Vagina (tissue), 2 donors: Measurements from ENCODE around the gene HEBP2. TPM values are rescaled to one million over a fixed set of nuclear protein-coding genes. Genes with fewer than 3 reads are reported as not detected.

Source experiments
- DNase-seq, 2 donors: peaks; one replicate each; pipeline ENCODE4 v3.0.0-alpha.2; 2017; ENCODE audit errors: extremely low spot score in 2 of 2
- H3K27ac ChIP-seq: fragments of 200-600 bp; sonication (generic); one replicate; pipeline ENCODE4 v1.5.1; 2019
- H3K27me3 ChIP-seq: fragments of 200-600 bp; sonication (generic); one replicate; pipeline ENCODE4 v1.5.1; 2019
- H3K36me3 ChIP-seq, 2 donors: fragments of 200-600 bp; sonication (generic); one replicate each; pipeline ENCODE4 v1.5.1; 2017 to 2019
- H3K4me1 ChIP-seq: fragments of 200-600 bp; sonication (generic); one replicate; pipeline ENCODE4 v1.5.1; 2019
- H3K4me3 ChIP-seq, 2 donors: fragments of 200-600 bp; sonication (generic); 1 replicate in 1 of 2; 2 replicates in 1 of 2; pipeline ENCODE4 v1.5.1; 2016 to 2019
- H3K9me3 ChIP-seq: fragments of 200-600 bp; sonication (generic); one replicate; pipeline ENCODE4 v1.5.1; 2019
- POLR2A ChIP-seq, 2 donors: fragments of 450-650 bp; IDR thresholded peaks; one replicate each; pipeline ENCODE4 v1.6.1; 2017; ENCODE audit warnings: antibody characterized with exemption in 2 of 2, mild to moderate bottlenecking in 2 of 2, moderate library complexity in 2 of 2
- POLR2AphosphoS5 ChIP-seq, 2 donors: sonication (generic); formaldehyde crosslinking; IDR thresholded peaks; one replicate each; pipeline ENCODE4 v1.9.0; 2017; ENCODE audit warnings: antibody characterized with exemption in 2 of 2, mild to moderate bottlenecking in 2 of 2, low read depth in 1 of 2; ENCODE audit not compliant: insufficient read depth in 1 of 2
- intact Hi-C: fragments of 100-400 bp; cut with DNase I; formaldehyde crosslinking; loops from one replicate; pipeline ENCODE4 v1.15.1; 2023
- total RNA-seq: library from RNA; depleted of rRNA; stranded (reverse); fragments of >200 nt; gene quantifications from one replicate; pipeline ENCODE4 v1.2.3, GENCODE V29; 2016
- TF ChIP-seq, protein P1 (sequence below), 3 experiments: fragments of 450-650 bp in 2 of 3; fragments of 200-600 bp in 1 of 3; sonication (generic) in 1 of 3; IDR thresholded peaks; one replicate each; pipeline ENCODE4 v1.5.1; 2017 to 2019; ENCODE audit warnings: antibody characterized with exemption in 3 of 3, mild to moderate bottlenecking in 2 of 3, moderate library complexity in 2 of 3

Gene HEBP2
- total RNA-seq, 1 donor from 2014 or later = 62.4 TPM

DNA sequence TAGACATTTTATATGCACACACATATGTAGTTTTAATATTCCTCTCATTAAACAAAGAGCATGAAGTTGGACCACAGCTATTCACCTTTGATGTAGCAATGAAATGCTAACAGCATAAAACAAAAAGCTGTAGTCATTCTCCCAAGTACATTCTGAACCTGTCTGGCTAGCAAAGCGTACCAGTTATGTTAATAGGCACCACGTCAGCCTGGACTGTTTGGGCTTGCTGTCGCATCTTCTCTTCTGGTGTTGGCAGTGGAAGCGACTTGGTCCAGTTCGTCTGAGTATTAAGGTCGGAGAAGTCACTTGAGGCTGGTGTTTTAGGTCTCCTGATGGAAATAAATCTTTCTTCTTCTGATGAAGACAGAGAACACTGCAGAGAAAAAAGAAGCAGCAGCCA lies 42.8 kb downstream of the HEBP2 start:
- intact Hi-C loops = no loop called here

DNA sequence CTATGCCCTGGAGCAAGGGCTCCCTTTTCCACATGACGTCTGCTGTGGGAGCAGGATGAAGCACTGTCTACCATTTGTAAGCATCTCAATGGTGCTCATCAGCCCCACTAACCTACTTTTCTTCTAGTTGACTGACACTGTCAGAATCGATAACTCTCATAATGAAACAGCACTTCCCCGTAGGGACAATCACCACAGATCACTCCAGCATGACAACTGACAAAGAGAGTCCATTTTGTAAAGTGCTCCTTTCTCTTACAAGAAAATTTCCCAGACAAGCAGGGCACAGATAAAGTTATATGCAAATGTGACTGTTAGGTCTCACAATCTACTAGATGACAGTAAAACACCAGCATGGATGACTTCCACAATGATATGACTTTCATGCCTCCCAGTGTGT lies 46.4 kb downstream of the HEBP2 start:
- Histone ChIP-seq H3K36me3 (no peaks in the 10 kb centered on the region), H3K27me3 (no peaks in the 10 kb centered on the region), H3K4me1 (no peaks in the 10 kb centered on the region), H3K27ac (no peak overlapping the region), H3K4me3 (no peak overlapping the region), H3K9me3 (no peaks in the 10 kb centered on the region)
- intact Hi-C loops = no loop called here
- no peak for DNase-seq
- no peak for TF ChIP-seq POLR2AphosphoS5 (IDR thresholded peaks at IDR 0.05; ENCODE audit: insufficient read depth in 1 of 2, low read depth in 1 of 2)
- no peak for TF ChIP-seq POLR2A (IDR thresholded peaks at IDR 0.05)
- TF ChIP-seq, protein P1, sequence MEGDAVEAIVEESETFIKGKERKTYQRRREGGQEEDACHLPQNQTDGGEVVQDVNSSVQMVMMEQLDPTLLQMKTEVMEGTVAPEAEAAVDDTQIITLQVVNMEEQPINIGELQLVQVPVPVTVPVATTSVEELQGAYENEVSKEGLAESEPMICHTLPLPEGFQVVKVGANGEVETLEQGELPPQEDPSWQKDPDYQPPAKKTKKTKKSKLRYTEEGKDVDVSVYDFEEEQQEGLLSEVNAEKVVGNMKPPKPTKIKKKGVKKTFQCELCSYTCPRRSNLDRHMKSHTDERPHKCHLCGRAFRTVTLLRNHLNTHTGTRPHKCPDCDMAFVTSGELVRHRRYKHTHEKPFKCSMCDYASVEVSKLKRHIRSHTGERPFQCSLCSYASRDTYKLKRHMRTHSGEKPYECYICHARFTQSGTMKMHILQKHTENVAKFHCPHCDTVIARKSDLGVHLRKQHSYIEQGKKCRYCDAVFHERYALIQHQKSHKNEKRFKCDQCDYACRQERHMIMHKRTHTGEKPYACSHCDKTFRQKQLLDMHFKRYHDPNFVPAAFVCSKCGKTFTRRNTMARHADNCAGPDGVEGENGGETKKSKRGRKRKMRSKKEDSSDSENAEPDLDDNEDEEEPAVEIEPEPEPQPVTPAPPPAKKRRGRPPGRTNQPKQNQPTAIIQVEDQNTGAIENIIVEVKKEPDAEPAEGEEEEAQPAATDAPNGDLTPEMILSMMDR (IDR thresholded peaks at IDR 0.05) = no peak

More for the DNA sequence above, 42.8 kb downstream of the HEBP2 start:
- Histone ChIP-seq H3K27ac (no peak overlapping the region), H3K4me1 (no peaks in the 10 kb centered on the region), H3K27me3 (no peaks in the 10 kb centered on the region), H3K9me3 (no peaks in the 10 kb centered on the region), H3K4me3 (no peak overlapping the region), H3K36me3 (no peaks in the 10 kb centered on the region)
- DNase-seq = no peak
- TF ChIP-seq, protein P1 (IDR thresholded peaks at IDR 0.05) = no peak
- no peak for TF ChIP-seq POLR2AphosphoS5 (IDR thresholded peaks at IDR 0.05; ENCODE audit: insufficient read depth in 1 of 2, low read depth in 1 of 2)
- no peak for TF ChIP-seq POLR2A (IDR thresholded peaks at IDR 0.05)

DNA sequence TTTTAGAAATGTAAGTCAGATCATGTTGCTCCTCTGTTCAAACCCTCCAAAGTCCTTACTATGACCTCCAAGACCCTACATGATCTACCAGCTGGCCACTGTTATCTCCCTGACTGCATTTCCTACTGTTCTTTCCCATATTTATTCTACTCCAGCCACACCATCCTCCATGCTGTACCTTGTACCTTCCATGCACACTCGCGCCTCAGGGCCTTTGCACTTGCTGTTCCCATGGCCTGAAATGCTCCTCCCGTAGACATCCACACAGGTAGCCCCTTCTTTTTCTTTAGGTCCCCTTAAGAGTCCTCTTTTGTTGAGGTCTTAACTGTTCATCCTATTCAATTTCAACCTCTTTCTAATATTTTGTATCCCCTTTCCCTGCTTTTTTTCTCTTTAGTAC lies 47.0 kb downstream of the HEBP2 start:
- intact Hi-C loops = no loop called here
- no peak for DNase-seq
- Histone ChIP-seq H3K9me3 (no peaks in the 10 kb centered on the region), H3K4me3 (no peak overlapping the region), H3K36me3 (no peaks in the 10 kb centered on the region), H3K27me3 (no peaks in the 10 kb centered on the region), H3K27ac (no peak overlapping the region), H3K4me1 (no peaks in the 10 kb centered on the region)
- TF ChIP-seq POLR2AphosphoS5 (IDR thresholded peaks at IDR 0.05; ENCODE audit: insufficient read depth in 1 of 2, low read depth in 1 of 2) (no peak), POLR2A (IDR thresholded peaks at IDR 0.05) (no peak)
- TF ChIP-seq, protein P1 (IDR thresholded peaks at IDR 0.05) = no peak

DNA sequence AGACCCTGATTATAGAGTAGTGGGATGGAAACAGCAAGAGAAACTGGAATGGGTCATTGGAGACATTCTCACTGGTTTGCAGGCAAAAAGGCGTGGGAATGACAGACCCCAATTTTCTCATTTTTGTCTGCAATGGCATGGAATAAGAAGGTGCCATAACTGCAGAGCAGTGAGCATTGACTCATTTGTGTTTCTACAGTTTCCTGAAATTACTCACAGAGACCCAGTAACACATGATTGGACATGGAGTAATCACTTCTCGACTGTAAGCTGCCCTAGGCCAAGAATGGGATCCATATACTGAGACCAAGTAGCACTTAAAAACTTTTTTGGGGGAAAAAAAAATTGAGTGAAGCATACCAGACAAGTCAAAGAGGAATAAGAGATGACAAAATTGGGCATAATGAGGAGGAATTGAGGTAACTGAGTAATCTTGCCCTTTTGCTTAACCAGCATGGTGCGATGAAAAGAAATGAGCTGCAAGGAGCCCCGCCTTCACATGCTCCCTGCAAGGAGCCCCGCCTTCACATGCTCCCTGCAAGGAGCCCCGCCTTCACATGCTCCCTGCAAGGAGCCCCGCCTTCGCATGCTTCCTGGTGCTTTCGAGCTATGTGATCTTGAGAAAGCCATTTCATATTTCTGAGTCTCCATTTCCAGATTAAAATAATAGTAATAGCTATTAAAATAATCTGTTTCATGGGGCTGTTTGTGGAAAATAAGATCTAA lies 51.1 kb downstream of the HEBP2 start:
- TF ChIP-seq, protein P1 (IDR thresholded peaks at IDR 0.05) = no peak
- TF ChIP-seq POLR2A (IDR thresholded peaks at IDR 0.05) (no peak), POLR2AphosphoS5 (IDR thresholded peaks at IDR 0.05; ENCODE audit: insufficient read depth in 1 of 2, low read depth in 1 of 2) (no peak)
- no peak for DNase-seq
- Histone ChIP-seq H3K27ac (no peak overlapping the region), H3K36me3 (no peaks in the 10 kb centered on the region), H3K9me3 (no peaks in the 10 kb centered on the region), H3K27me3 (no peaks in the 10 kb centered on the region), H3K4me1 (no peaks in the 10 kb centered on the region), H3K4me3 (no peak overlapping the region)
- intact Hi-C loops = no loop called here

DNA sequence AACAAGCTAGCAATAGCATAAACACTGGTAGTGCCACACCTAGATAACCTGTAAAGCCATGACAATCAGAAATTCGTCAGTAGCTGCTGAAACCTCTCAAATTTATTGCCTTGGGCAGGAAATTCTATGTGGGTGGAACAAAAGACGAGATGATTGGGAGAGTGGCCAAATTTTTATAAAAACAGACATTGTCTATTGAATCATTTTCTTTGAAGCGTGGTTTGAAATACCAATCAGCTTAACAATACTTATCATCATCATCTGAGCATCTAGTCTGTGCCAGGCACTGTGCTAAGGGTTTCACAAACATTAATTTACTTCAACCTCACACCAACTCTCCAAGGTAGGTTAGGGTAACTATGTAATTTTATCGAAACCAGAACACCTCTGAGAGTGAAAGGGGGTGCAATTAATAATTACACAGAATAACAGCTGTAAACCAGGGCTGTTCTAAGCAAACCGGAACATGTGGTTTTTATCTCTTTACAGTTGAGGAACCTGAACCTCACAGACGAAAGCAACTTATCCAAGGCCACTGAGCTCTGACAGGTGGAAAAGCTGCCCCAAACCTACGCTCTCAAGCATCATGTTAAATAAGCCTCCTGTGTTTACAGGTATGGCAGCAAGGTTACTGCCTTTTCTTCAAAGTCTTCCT lies 51.9 kb downstream of the HEBP2 start:
- no peak for DNase-seq
- TF ChIP-seq, protein P1 (IDR thresholded peaks at IDR 0.05) = no peak
- TF ChIP-seq POLR2A (IDR thresholded peaks at IDR 0.05) (no peak), POLR2AphosphoS5 (IDR thresholded peaks at IDR 0.05; ENCODE audit: insufficient read depth in 1 of 2, low read depth in 1 of 2) (no peak)
- H3K27me3 ChIP-seq = no peaks in the 10 kb centered on the region
- no peak overlapping the region for H3K27ac ChIP-seq
- H3K4me3 ChIP-seq = no peak overlapping the region
- no peaks in the 10 kb centered on the region for H3K9me3 ChIP-seq
- intact Hi-C loops = no loop called here
- no peaks in the 10 kb centered on the region for H3K36me3 ChIP-seq
- no peaks in the 10 kb centered on the region for H3K4me1 ChIP-seq
